Gastroesophageal sphincter (tissue), 3 donors: ENCODE results near the gene LIMCH1.

Experiments
- CTCF ChIP-seq, 4 experiments: fragments of 200-600 bp in 2 of 4; fragments of 450-650 bp in 2 of 4; sonication (generic) in 1 of 4; IDR thresholded peaks; one replicate each; pipeline ENCODE4 v1.5.1; 2017 to 2019; ENCODE audit warnings: antibody characterized with exemption in 4 of 4, mild to moderate bottlenecking in 2 of 4, moderate library complexity in 2 of 4
- EP300 ChIP-seq: sonication (generic); formaldehyde crosslinking; IDR thresholded peaks from one replicate; pipeline ENCODE4 v1.6.1; 2017; ENCODE audit warnings: antibody characterized with exemption, mild to moderate bottlenecking
- POLR2AphosphoS5 ChIP-seq: sonication (generic); formaldehyde crosslinking; IDR thresholded peaks from one replicate; pipeline ENCODE4 v1.6.1; 2017; ENCODE audit warnings: antibody characterized with exemption

- TF ChIP-seq CTCF (IDR thresholded peaks at IDR 0.05) (no peak), POLR2AphosphoS5 (no peak), EP300 (no peak)
Measured at GRCh38 chr4:41670982-41671381, 133.0 kb downstream of the LIMCH1 start.
